GM13977 (cell line): ENCODE measurements around the gene UNC5B.

Experiments
- DNase-seq: peaks from one replicate; pipeline ENCODE4 v3.0.0; 2012; ENCODE audit warnings: low spot score
- CTCF ChIP-seq: IDR thresholded peaks from 2 replicates; pipeline ENCODE4 v1.5.1; 2012; ENCODE audit warnings: mild to moderate bottlenecking, control low read depth; ENCODE audit not compliant: insufficient read depth; ENCODE audit errors: extremely low read depth, missing control alignments
- in situ Hi-C: fragments of 300-500 bp; cut with MboI; formaldehyde crosslinking; loops from one replicate; pipeline ENCODE4 v1.12.0; 2022; ENCODE audit warnings: low sequenced_read_pairs, low pct_unique_long_range_greater_than_20kb, mixed read lengths, inconsistent platforms; ENCODE audit not compliant: unreplicated experiment

UNC5B gene

GRCh38 chr10:71228875-71229675 is 16.7 kb downstream of the UNC5B start:
- TF ChIP-seq CTCF: no peak
- in situ Hi-C loops: no loop called here
- no peak for DNase-seq

GRCh38 chr10:71229726-71230655 is 17.6 kb downstream of the UNC5B start:
- no peak for TF ChIP-seq CTCF
- in situ Hi-C loops: no loop called here

GRCh38 chr10:71230656-71231025 is 18.3 kb downstream of the UNC5B start:
- in situ Hi-C loops: no loop called here
- DNase-seq: no peak
- no peak for TF ChIP-seq CTCF

More at GRCh38 chr10:71229726-71230655, 17.6 kb downstream of the UNC5B start:
- no peak for DNase-seq

DNA sequence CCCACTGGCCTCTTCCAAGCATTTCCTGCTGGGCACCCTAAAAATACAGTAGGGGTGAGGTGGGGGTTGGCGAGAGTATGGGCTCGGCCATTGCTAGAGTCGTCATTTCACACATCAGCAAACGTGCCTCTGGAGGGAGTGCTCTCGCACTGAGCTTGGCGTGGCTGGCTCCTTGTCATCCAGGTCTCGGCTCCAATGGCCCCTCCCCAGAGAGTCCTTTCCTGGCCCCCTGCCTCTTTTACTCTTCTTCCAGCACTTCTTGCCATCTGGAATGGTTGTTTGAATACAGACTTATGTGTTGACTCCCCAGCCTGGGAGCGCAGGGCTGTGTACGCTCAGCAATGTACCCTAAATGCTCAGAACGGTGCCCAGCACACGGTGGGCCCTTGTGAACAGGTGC is 18.8 kb downstream of the UNC5B start:
- no peak for DNase-seq
- in situ Hi-C loops: no loop called here
- no peak for TF ChIP-seq CTCF

GRCh38 chr10:71232089-71232998 is 20.0 kb downstream of the UNC5B start:
- DNase-seq: no peak
- in situ Hi-C loops: no loop called here
- TF ChIP-seq CTCF: no peak

GRCh38 chr10:71233482-71233892 is 21.1 kb downstream of the UNC5B start:
- no peak for TF ChIP-seq CTCF
- no peak for DNase-seq
- in situ Hi-C loops: no loop called here
